SK-N-SH (cell line): Measurements from ENCODE around the gene OR2T29. TPM values are rescaled to one million over a fixed set of nuclear protein-coding genes. Genes with fewer than 3 reads are reported as not detected.

ENCODE experiments used
- CTCF ChIA-PET: fragments of 300-600, 350-600 bp; formaldehyde crosslinking; extraction: SDS; loops from one replicate; lab custom pipeline; 2021; lab: Yijun Ruan, JAX
- POLR2A ChIA-PET: fragments of 350-600 bp; sonication (Branson Sonifier 250); formaldehyde crosslinking; extraction: SDS; loops from one replicate; lab custom pipeline; 2020; ENCODE audit warnings: antibody characterized with exemption, inconsistent platforms; lab: Yijun Ruan, JAX
- DNase-seq: peaks from one replicate; pipeline ENCODE4 v3.0.0; 2012
- H2AFZ ChIP-seq: fragments of 200-600 bp; sonication (generic); 2 replicates; pipeline ENCODE4 v1.8.1; 2016; ENCODE audit warnings: antibody characterized with exemption, mild to moderate bottlenecking, low read depth
- H3F3A ChIP-seq: fragments of 200-600 bp; sonication (generic); replicated peaks from 2 replicates; pipeline ENCODE3; 2016; ENCODE audit warnings: antibody characterized with exemption, mild to moderate bottlenecking; ENCODE audit not compliant: insufficient read depth
- H3K27ac ChIP-seq, 2 experiments: fragments of 200-500 bp in 1 of 2; fragments of 200-600 bp in 1 of 2; sonication (Bioruptor generic) in 1 of 2; sonication (generic), shearing (Covaris generic) in 1 of 2; 2 replicates each; pipeline versions ENCODE4 v1.5.1 to v1.6.1; 2014 to 2016; ENCODE audit warnings: low read depth in 2 of 2, inconsistent platforms in 1 of 2, low read length in 1 of 2, mild to moderate bottlenecking in 1 of 2, mixed read lengths in 1 of 2
- H3K27me3 ChIP-seq: fragments of 200-600 bp; sonication (generic), shearing (Covaris generic); 2 replicates; pipeline ENCODE4 v1.6.1; 2016; ENCODE audit warnings: mixed run types; ENCODE audit not compliant: insufficient read depth
- H3K36me3 ChIP-seq, 2 experiments: fragments of 200-500 bp in 1 of 2; fragments of 200-600 bp in 1 of 2; sonication (Bioruptor generic) in 1 of 2; sonication (generic) in 1 of 2; replicated peaks in 1 of 2; 2 replicates each; pipeline versions ENCODE3 to v1.5.1; 2014 to 2016; ENCODE audit warnings: low read length in 1 of 2, mild to moderate bottlenecking in 1 of 2; ENCODE audit not compliant: insufficient read depth in 2 of 2, control insufficient read depth in 1 of 2
- H3K4me1 ChIP-seq, 2 experiments: fragments of 200-500 bp in 1 of 2; fragments of 200-600 bp in 1 of 2; sonication (Bioruptor generic) in 1 of 2; sonication (generic), shearing (Covaris generic) in 1 of 2; 2 replicates each; pipeline versions ENCODE4 v1.5.1 to v1.6.1; 2014 to 2016; ENCODE audit warnings: low read depth in 1 of 2, low read length in 1 of 2, mixed run types in 1 of 2; ENCODE audit not compliant: insufficient read depth in 2 of 2, control insufficient read depth in 1 of 2
- H3K4me2 ChIP-seq: fragments of 200-600 bp; sonication (generic), shearing (Covaris generic); 2 replicates; pipeline ENCODE4 v1.6.1; 2017; ENCODE audit warnings: mixed run types
- H3K4me3 ChIP-seq, 2 experiments: fragments of 200-500 bp in 1 of 2; fragments of 200-600 bp in 1 of 2; sonication (Bioruptor generic) in 1 of 2; sonication (generic), shearing (Covaris generic) in 1 of 2; 2 replicates each; pipeline versions ENCODE4 v1.5.1 to v1.8.1; 2014 to 2016; ENCODE audit warnings: low read depth in 2 of 2, inconsistent platforms in 1 of 2, low read length in 1 of 2, mild to moderate bottlenecking in 1 of 2, mixed read lengths in 1 of 2, moderate library complexity in 1 of 2
- H3K79me2 ChIP-seq: fragments of 200-600 bp; sonication (generic); 2 replicates; pipeline ENCODE4 v1.8.1; 2017; ENCODE audit warnings: mild to moderate bottlenecking; ENCODE audit not compliant: insufficient read depth
- H3K9ac ChIP-seq: fragments of 200-600 bp; sonication (generic); 2 replicates; pipeline ENCODE4 v1.6.1; 2017; ENCODE audit warnings: mixed run types
- H3K9me2 ChIP-seq: fragments of 200-600 bp; sonication (generic); 2 replicates; pipeline ENCODE4 v1.6.1; 2017; ENCODE audit warnings: mixed run types
- H3K9me3 ChIP-seq: fragments of 200-600 bp; sonication (generic); 2 replicates; pipeline ENCODE4 v1.6.1; 2017; ENCODE audit warnings: mixed run types, mild to moderate bottlenecking, moderate library complexity
- H4K20me1 ChIP-seq: fragments of 200-600 bp; sonication (generic); 2 replicates; pipeline ENCODE4 v1.6.1; 2017; ENCODE audit warnings: mild to moderate bottlenecking, mixed run types; ENCODE audit not compliant: insufficient read depth
- CHD2 ChIP-seq: fragments of 150-350 bp; IDR thresholded peaks from 2 replicates; pipeline ENCODE4 v1.6.1; 2018; ENCODE audit warnings: low read length; ENCODE audit not compliant: partially characterized antibody
- FOSL2 ChIP-seq: IDR thresholded peaks from 2 replicates; pipeline ENCODE4 v1.4.0; 2012; ENCODE audit warnings: low read depth, mild to moderate bottlenecking, moderate library complexity, borderline replicate concordance
- FOXJ3 ChIP-seq: sonication (generic); formaldehyde crosslinking; IDR thresholded peaks from 2 replicates; pipeline ENCODE4 v1.5.1; 2020; ENCODE audit warnings: mild to moderate bottlenecking, missing genetic modification reagents
- JUND ChIP-seq: IDR thresholded peaks from 2 replicates; pipeline ENCODE4 v1.4.0; 2012
- NRF1 ChIP-seq: IDR thresholded peaks from 2 replicates; pipeline ENCODE4 v1.6.1; 2012; ENCODE audit warnings: low read depth, mild to moderate bottlenecking, low read length
- POLR2AphosphoS5 ChIP-seq: IDR thresholded peaks from 2 replicates; pipeline ENCODE4 v1.6.1; 2012; ENCODE audit warnings: low read depth, low read length
- TAF1 ChIP-seq: IDR thresholded peaks from 2 replicates; pipeline ENCODE4 v1.6.1; 2012; ENCODE audit warnings: low read depth, mild to moderate bottlenecking, low read length, moderate library complexity, borderline replicate concordance
- YY1 ChIP-seq: IDR thresholded peaks from 2 replicates; pipeline ENCODE4 v1.4.0; 2012; ENCODE audit warnings: low read depth, mild to moderate bottlenecking
- WGBS: methylation state at CpG from one replicate; pipeline ENCODE4 v1.1.6; 2017; ENCODE audit warnings: low lambda C conversion rate; 5-methylcytosine and 5-hydroxymethylcytosine counted together
- polyA plus RNA-seq, 3 experiments: library from polyadenylated mRNA; depleted of rRNA; stranded (reverse); fragments of >200 nt; gene quantifications; 2 replicates each; pipeline ENCODE4 v1.2.3, GENCODE V29; 2012
- TF ChIP-seq, protein P1 (sequence below): IDR thresholded peaks from 2 replicates; pipeline ENCODE4 v1.4.0; 2012; ENCODE audit warnings: low read depth, borderline replicate concordance
- TF ChIP-seq, protein P2 (sequence below): IDR thresholded peaks from 2 replicates; pipeline ENCODE4; 2012
- TF ChIP-seq, protein P3 (sequence below): IDR thresholded peaks from 2 replicates; pipeline ENCODE4 v1.4.0; 2012; ENCODE audit warnings: low read depth
- TF ChIP-seq, protein P4 (sequence below): IDR thresholded peaks from 2 replicates; pipeline ENCODE4 v1.6.1; 2012; ENCODE audit warnings: mild to moderate bottlenecking, low read depth, low read length, moderate library complexity

Gene OR2T29
- polyA plus RNA-seq, 1 of the 3 experiments (the other 2 are of a cell fraction) = not detected

DNA sequence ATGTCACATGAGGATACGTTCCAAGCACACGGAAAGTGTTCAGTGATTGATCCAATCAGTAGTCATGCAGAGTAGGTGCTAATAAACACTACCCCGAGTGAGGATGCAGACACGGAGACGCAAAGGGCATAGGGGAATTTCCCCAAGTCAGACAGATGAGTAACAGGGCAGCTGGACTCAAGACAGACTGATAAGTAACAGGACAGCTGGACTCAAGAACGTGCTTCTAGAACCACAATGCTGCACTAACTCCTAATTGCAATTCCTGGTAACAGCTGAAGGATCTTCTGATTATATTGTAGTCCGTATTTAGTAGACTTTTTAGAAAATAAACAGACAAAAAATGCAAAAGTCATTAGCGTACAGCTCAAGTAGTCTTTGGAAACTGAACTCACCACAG, 36.8 kb upstream of the OR2T29 start:
- H3K4me1 ChIP-seq = no peaks in the 10 kb centered on the region
- TF ChIP-seq, protein P1, sequence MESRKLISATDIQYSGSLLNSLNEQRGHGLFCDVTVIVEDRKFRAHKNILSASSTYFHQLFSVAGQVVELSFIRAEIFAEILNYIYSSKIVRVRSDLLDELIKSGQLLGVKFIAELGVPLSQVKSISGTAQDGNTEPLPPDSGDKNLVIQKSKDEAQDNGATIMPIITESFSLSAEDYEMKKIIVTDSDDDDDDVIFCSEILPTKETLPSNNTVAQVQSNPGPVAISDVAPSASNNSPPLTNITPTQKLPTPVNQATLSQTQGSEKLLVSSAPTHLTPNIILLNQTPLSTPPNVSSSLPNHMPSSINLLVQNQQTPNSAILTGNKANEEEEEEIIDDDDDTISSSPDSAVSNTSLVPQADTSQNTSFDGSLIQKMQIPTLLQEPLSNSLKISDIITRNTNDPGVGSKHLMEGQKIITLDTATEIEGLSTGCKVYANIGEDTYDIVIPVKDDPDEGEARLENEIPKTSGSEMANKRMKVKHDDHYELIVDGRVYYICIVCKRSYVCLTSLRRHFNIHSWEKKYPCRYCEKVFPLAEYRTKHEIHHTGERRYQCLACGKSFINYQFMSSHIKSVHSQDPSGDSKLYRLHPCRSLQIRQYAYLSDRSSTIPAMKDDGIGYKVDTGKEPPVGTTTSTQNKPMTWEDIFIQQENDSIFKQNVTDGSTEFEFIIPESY = no peak
- TF ChIP-seq, protein P2, sequence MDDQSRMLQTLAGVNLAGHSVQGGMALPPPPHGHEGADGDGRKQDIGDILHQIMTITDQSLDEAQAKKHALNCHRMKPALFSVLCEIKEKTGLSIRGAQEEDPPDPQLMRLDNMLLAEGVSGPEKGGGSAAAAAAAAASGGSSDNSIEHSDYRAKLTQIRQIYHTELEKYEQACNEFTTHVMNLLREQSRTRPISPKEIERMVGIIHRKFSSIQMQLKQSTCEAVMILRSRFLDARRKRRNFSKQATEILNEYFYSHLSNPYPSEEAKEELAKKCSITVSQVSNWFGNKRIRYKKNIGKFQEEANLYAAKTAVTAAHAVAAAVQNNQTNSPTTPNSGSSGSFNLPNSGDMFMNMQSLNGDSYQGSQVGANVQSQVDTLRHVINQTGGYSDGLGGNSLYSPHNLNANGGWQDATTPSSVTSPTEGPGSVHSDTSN = no peak
- TF ChIP-seq TAF1 (no peak), FOXJ3 (CRISPR knock-in tag) (no peak), FOSL2 (no peak), CHD2 (no peak), POLR2AphosphoS5 (no peak), JUND (no peak), YY1 (no peak), NRF1 (no peak)
- TF ChIP-seq, protein P3, sequence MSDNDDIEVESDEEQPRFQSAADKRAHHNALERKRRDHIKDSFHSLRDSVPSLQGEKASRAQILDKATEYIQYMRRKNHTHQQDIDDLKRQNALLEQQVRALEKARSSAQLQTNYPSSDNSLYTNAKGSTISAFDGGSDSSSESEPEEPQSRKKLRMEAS = no peak
- TF ChIP-seq, protein P4, sequence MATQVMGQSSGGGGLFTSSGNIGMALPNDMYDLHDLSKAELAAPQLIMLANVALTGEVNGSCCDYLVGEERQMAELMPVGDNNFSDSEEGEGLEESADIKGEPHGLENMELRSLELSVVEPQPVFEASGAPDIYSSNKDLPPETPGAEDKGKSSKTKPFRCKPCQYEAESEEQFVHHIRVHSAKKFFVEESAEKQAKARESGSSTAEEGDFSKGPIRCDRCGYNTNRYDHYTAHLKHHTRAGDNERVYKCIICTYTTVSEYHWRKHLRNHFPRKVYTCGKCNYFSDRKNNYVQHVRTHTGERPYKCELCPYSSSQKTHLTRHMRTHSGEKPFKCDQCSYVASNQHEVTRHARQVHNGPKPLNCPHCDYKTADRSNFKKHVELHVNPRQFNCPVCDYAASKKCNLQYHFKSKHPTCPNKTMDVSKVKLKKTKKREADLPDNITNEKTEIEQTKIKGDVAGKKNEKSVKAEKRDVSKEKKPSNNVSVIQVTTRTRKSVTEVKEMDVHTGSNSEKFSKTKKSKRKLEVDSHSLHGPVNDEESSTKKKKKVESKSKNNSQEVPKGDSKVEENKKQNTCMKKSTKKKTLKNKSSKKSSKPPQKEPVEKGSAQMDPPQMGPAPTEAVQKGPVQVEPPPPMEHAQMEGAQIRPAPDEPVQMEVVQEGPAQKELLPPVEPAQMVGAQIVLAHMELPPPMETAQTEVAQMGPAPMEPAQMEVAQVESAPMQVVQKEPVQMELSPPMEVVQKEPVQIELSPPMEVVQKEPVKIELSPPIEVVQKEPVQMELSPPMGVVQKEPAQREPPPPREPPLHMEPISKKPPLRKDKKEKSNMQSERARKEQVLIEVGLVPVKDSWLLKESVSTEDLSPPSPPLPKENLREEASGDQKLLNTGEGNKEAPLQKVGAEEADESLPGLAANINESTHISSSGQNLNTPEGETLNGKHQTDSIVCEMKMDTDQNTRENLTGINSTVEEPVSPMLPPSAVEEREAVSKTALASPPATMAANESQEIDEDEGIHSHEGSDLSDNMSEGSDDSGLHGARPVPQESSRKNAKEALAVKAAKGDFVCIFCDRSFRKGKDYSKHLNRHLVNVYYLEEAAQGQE = no peak
- no peaks in the 10 kb centered on the region for H4K20me1 ChIP-seq
- 5% methylated on average over 8 of the region's 8 CpGs for WGBS
- H3K36me3 ChIP-seq = no peaks in the 10 kb centered on the region
- H3K4me2 ChIP-seq = no peak overlapping the region
- no peak overlapping the region for H3K4me3 ChIP-seq
- ChIA-PET POLR2A (no interaction called here), CTCF (no interaction called here)
- no peak for DNase-seq
- no peaks in the 10 kb centered on the region for H3K27me3 ChIP-seq
- H3F3A ChIP-seq = no peaks in the 10 kb centered on the region
- H3K9me2 ChIP-seq = no peaks in the 10 kb centered on the region
- no peak overlapping the region for H3K27ac ChIP-seq
- H3K9me3 ChIP-seq = no peaks in the 10 kb centered on the region
- H3K9ac ChIP-seq = no peak overlapping the region
- H3K79me2 ChIP-seq = no peaks in the 10 kb centered on the region
- H2AFZ ChIP-seq = 0 out of 2 replicates have a peak overlapping the region, but pooled peaks have one; percentile 9
